HG03135 (cell line): ENCODE results near the gene ABAT.
"Not testable (repeated sequence)": the region's sequence is repeated elsewhere in the genome, so short reads cannot be mapped to it uniquely, and the experiment has no call there.

Source experiments
- ATAC-seq: cut with Tn5 transposase; IDR thresholded peaks from one replicate; pipeline ENCODE4 v1.9.1; 2021; ENCODE audit warnings: mild to moderate bottlenecking, moderate library complexity; ENCODE audit not compliant: unreplicated experiment

ABAT gene

DNA sequence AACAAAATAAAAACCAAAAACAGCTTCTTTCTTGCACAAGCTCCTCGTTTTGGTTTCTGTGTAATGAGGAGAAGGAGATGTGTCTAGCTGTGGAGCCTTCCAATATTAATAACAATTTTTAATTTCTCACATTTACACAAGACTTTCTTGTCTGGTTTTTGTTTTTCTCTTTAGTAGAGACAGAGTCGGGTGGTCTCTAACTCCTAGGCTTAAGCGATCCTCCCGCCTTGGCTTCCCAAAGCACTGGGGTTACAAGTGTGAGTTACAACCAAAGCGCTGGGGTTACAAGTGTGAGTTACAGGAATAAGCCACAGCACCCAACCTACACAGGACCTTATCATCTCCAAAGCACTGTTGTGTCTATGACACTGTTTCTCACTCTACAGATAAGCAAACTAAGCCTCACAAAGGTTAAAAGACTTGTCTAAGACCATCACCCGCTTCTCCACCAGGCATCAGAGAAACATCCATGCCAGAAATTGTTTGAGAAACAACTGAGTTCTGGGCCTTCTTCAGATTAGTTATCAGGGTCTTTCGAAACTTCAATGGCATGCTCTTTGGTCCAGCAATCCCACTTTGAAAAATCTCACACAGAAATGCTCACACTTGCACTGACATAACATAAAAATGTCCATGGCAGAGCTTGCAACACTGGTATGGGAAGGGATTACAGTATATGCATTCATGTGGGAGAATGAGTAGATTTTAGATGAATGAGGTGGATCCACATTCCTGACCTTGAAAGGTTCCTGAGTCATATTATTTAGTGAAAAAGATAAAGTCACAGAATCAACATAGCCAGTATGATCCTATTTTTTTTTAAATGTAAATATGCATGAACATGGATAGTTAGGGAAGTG, 3.9 kb downstream of the ABAT start:
- ATAC-seq: no peak

DNA sequence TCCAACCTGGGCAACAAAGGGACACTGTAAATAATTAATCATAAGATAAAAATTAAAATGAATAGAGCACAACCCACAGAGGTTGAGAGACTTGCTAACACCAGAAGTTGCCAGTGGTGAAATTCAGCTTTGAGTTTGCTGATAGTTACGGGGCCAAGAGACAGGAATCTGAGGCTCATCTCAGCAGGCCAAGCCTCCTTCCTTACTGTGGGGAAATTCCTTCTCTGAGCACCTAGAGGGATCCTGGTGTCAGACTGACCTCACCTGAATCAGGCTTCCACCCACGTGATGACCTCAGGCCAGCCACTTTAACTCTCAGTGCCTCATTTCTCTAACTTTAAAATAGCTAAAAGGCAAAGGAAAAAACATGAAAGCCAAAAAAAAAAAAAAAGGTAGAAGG, 4.7 kb downstream of the ABAT start:
- ATAC-seq: no peak

DNA sequence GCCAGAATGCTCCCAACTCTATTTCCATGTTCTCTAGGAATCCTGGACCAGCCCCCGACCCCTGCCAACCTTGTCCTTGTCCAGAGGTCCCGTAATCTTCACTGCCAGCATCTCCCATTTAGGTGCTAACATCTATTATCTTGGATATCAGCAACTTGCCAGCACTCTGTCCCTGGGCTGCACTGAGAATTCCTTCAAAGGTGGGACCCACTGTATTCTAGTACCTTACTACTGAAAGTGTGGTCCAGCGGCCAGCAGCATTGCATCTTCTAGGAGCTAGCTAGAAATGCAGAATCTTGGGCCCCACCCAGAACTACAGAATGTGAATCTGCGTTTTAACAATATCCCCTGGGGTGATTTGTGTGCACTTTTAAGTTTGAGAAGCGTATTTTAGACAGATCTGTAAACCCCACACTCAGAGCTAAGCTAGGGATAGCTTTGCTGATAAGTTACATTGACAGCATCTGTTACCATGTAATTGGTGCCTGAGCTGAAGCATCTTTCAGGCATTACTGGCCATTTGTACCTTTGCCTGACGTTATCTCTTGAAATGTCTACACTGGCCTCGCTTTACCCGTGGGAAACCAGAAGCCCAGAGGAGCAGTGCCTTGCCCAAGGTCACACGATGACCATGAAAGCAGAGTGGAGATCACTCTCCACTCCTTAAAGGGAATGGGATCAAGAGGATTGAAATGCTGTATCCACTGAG, 8.3 kb downstream of the ABAT start:
- ATAC-seq: no peak

DNA sequence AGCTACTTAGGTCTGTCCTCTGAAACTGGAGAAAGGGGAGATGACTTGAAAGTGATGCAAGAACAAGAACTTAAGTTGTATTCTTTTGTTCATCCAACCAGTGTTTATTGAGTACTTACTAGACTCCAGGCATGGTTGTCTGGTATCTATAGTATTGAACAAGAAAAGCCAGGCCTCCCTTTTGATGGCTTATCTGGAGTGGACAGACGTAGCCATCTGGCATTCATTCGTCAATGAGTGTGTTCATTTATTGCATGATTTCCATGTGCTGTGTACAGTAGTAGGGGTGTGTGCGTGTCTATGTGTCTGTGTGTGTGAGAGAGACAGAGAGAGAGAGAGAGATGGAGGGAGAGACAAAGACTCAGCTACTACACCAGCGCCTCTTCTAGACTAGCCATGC, 9.2 kb downstream of the ABAT start:
- ATAC-seq: no peak

DNA sequence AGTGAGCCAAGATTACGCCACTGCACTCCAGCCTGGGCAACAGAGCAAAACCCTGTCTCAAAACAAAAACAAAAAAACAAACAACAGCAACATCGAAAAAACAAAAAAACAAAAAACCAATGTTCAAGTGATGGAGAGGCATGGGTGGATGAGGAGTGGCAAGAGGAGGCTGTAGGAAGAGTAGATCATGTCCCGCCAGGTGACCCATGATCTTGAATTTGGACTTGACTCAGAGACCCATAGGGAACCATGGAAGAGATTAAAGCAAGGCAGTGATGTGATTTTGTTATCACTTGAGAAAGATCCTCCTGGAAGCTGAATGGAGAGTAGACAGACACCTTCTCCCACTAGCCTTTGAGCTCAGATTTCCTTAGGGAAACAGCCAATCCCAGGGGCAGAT, 11.2 kb downstream of the ABAT start:
- ATAC-seq: no peak

DNA sequence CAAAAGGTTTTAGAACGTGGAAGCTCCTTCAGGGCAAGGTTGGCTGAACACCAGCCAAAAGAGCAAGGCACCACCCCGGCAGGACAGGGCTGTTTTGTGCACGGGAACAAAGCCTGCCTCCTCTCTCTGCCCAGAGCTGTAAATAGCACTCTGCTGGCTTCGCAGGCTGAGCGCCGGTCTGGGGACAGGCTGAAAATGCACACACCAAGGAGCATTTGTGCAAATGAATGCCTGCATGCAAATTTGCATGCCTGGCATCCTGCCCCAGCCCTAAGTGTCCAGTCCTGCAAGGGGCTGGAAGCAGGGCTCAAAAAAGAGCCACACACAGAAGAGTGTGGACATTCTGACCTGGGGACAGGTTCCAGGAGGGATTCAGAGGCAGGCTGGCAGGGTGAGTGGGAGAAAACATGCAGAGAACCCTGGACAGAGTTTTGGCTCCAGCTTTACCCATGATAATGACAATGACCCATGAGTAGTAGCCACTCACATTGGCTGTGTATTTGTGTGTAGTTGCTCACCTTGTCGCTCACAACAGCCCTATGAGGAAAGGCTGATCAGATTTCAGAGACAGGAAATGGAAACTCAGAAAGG, 11.7 kb downstream of the ABAT start:
- no peak for ATAC-seq

DNA sequence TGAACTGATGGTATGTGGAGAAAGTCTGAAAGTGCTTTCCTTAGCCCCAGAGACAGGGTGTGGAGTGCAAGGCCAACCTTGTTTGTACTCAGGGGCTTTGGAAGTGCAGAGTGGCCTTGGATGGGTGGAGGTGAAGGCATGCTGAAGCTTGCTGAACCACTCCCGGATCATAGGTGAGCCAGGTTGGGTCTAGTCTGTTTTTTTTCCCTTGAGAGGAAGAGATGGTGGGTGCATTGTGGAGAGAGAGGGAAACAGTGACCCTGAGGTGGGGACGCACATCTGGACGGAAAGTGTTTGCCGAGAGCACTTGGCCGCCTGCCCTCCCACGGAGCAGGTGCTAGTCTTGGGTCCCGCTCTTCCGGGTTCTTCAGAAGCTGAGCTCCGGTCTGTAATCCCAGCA, 12.5 kb downstream of the ABAT start:
- no peak for ATAC-seq

DNA sequence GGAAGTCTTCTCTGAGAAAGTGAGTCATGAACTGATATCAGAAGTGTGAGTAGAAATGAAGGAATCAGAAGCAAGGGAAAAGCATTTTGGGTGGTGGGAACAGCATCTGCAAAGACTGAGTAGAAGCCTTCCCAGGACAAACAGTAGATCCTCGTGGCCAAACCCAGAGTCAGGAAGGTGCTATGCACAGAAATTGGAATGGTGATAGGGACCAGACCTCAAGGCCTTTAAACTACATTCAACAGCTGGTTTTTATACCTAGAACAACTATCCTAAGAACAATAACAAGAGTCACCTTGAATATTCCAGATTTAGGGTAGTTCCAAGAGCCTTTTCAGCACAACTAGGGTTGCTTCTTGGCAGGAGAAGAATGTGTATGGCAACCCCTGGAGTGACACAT, 15.3 kb downstream of the ABAT start:
- ATAC-seq: no peak

DNA sequence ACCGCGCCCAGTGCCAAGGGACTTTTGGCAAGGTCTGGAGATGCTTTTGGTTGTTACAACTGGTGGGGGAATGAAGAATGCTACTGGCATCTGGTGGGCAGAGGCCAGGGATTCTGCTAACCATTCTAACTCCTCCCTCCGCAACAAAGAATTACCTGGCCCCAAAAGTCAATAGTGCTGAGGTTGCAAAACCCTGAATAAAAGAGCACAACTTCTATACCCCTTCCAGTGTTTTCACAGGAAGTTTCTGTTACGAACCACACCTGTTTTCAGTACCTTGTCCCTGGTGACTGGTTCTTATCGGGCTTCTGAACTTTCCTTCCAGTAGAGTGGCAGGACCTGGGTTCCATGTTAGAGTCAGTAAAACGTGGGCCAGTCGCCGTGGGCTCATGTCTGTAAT, 17.3 kb downstream of the ABAT start:
- no peak for ATAC-seq

DNA sequence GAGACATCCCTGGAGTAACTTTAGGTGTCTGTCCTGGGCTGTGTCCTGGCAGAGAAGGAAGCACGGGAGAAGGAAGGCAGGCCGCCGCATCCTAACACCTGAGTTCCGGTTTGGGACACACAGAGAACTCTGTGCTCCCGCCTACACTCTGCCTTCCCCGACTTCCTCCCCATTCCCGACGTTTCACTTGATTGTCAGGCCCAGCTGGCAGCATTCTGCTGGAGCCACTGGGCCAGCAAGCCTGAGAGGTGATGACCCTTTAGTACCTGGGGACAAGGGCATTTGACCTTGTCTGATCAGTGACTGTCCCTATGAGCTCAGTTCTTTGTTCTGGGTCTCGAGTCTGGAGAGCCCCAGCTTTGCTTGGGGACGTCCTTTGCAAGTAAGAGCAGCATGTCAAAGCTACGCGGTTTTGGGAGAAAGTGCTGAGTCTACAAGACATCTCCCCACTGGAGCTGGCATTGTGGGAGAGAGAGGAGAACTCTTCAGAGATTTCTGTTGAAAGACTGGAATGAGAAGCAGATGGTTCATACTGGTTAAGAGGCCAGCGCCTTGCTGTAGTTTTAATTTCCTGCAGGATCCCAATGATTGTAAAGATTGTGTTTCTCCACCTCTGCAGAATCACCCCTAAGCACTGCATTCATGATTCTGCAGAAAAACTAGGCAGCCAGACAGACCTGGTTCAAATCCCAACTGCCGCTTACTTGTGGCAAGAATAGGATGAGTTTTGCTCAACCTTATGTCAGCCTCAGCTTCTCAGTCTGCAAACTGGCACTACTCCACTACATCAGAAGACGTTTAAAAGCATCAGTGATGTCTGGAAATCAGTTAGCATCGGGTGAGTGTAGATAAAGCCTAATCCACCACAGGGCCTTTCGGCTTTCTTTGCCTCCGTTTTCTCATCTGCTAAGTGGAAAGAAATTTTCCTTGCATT, 20.6 kb downstream of the ABAT start:
- no peak for ATAC-seq

DNA sequence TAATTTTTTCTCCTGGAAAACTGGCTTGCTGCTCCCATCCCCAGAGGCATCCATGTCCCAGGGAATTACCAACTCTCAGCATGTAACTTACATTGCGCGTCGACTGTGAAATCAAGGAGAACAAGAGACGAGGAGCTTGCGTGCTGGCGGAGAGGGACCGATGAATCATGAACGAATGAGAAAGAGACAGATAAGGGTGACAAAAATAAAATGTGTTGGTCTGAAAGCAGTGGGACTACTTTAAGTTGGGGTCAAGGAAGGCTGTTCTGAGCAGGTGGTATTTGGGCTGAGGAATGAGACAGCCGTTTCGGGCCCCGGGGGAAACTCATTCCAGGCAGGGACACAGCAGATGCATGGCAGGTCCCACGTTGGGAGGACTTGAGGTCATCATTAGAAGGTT, 22.5 kb downstream of the ABAT start:
- no peak for ATAC-seq

DNA sequence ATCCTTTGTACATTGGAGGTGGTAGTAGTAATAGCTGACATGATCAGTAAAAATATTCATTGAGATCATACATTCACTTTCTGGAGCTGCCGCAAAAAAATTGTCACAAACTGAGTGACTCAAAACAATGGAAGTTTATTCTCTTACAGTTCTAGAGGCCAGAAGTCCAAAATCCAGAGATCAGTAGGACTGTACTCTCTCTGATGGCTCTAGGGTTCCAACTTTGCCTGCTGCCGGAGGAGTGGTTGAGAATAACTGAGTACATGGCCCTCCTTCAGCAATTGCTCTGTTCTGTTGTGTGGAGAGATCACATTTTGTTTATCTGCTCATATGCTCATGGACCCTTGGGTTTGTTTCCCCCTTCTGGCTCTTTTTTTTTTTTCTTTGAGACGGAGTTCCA, 23.5 kb downstream of the ABAT start:
- no peak for ATAC-seq

DNA sequence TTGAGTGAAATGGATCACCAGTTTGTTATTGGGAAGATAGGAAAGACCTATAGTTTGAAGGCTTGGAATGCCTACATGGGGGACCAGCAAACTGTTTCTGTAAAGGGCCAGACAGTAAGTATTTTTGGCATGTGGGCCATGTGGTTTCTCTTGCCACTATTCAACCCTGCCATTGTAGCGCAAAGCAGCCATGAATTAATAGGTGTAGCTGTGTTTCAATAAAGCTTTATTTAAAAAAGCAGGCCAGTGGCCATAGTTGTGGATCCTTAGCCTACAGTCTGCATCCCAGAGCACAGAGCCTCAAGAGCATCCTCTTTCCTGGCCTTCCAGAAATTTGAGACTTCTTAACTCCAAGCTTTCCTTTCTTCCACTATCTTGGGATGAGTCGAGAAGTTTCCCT, 29.3 kb downstream of the ABAT start:
- ATAC-seq: no peak

DNA sequence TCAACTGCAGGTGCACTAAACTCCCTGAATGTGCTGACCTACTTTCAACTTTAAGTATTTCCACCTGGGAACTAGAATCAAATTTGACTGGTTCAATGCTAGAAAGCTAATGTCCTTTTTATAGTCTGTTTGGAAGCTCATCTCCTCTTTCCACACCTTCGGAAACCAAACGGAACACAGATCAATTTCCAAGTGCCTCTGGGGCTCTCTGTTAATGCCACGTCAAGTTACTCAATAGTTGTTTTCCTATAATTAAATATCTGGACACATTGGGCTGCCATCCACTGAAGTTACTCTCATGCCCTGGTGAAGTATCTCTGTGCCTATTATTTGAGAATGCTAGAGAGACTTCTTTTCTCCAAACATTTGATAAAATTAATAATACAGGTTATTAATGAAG, 29.7 kb downstream of the ABAT start:
- no peak for ATAC-seq

DNA sequence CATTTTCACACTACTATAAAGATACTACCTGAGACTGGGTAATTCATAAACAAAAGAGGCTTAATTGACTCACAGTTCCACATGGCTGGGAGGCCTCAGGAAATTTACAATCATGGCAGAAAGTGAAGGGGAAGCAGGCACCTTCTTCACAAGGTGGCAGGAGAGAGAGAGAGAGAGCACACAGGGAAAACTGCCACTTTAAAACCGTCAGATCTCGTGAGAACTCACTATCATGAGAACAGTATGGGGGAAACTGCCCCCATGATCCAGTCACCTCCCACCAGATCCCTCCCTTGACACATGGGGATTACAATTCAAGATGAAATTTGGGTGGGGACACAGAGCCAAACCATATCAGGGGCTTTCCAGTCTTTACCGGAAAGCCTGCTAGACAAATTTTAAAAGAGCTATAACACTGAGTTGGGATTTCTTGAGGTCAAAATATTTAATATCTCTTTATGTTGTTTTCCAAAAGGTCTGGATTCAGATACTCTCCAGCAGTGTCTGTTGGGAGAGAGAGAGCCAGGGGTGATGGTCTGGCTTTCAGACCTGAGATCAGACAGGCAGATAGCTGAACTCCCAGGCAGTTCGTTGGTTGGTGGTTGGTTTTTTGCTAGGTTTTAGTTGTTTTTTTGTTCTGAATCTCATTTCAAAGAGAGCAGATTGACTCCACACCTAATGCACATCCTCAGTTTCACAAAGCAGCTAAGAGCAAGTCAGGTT, 30.8 kb downstream of the ABAT start:
- not testable (repeated sequence) for ATAC-seq

DNA sequence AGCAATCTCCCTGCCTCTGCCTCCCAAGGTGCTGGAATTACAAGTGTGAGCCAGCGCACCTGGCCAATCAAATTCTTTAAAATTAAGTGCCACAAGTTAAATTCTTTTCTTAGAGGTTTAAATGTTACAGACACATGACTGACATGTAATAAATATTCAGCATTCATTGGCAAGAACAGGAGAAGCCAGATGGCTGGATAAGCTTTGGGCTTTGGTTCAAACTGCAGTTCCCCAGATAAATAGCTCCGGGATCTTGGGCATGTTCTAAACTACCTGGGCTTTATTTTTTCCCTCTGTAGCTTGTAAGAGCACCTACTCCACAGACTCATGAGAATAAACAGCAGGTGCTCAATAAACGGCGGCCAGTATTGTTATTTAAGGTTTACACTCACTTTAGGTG, 34.1 kb downstream of the ABAT start:
- ATAC-seq: no peak

DNA sequence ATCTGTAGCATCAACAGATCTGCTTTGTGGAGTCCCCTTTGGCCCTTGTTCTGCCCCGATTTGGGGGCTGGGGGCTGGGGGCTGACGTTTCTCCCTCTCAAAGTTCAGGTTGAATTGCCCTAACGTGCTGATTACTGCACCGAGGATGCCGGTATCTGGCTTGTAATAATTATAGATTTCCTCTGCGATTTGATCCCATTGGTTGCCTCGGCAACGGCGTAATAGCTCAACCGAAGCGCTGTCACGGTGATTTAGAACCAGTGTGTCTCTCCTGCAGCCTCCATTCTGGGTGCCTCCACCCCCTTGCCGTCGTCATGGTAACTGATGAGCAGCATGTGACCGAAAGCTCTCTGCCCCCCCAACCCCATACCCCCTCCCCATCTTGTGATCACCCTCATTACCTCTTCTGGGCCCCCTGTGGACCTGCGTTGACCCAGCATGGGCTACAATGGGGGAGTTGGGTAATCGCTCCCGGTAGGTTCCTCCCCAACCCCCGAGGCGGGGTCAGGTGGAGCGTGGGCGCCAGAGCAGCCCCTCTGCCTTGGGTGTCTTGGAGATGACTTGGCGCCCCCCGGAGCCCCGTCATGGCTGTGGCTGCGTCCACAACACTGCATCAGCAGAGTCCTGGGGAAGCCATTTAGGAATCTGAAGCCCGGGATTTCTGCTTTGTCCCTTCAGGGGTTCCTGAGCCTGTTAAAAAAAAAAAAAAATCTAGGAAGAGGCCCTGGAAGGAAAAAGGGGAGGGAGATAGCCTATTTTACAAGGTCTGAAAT, 38.4 kb downstream of the ABAT start:
- no peak for ATAC-seq

DNA sequence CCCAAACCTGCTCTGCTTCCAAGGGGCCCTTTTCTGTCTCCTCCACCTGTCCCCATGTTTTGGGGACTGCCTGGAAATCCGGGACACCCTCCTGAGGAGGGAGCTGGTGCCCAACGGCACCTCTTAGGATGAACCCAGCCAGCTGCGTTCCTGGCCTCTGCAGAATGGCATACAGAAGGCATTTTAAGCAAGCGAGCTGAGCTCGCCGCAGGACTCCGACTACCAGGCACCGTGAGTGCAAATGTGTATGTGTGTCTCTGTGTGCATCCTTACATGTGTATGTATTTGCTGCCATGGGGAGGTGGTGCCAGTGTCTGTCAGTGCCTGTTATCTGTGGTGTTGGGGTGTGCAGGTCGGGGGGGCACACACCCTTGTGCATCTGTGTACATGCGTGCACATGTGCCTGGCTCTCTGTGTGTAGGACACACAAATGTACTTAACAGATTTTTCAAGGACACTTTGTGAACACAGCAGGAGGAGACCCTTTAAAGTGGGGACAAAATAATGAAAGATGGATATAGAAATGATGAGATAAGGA, 39.3 kb downstream of the ABAT start:
- ATAC-seq: no peak

DNA sequence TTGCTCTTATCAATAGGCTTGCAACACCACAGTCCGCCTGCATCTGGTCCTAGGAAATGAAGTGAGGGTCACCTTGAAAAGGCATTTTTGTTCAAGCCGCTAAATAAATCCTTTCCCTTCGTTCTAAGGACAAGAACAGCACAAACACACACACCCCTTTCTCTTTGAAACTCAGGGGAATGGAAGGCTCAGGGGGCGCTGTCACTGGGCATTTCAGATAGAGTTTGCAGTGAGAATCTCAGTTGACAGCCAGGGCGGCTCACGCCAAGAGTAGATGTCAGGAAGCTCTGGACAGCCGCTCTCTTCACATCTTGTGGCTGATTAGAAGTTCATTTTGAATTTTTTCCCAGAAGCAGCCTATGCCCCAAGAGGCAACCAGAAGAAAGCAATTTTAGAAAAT, 39.8 kb downstream of the ABAT start:
- no peak for ATAC-seq
